RWPE2 (cell line): Measurements from ENCODE around the gene SDK2.

ENCODE experiments used
- ATAC-seq: fragments of 200-7000 bp; cut with Tn5 transposase; 3 replicates; pipeline ENCODE4 v1.9.1; 2021; ENCODE audit warnings: low read depth
- DNase-seq: peaks from one replicate; pipeline ENCODE4 v3.0.0-alpha.2; 2020; ENCODE audit warnings: low spot score
- H3K27ac ChIP-seq: fragments of 450-650 bp; 2 replicates; pipeline ENCODE4 v1.5.1; 2017; ENCODE audit warnings: mild to moderate bottlenecking; ENCODE audit not compliant: poor library complexity, severe bottlenecking
- H3K27me3 ChIP-seq: fragments of 250-450 bp; sonication (Bioruptor Pico); 2 replicates; pipeline ENCODE4 v1.5.1; 2021; ENCODE audit warnings: mild to moderate bottlenecking, moderate library complexity; ENCODE audit not compliant: insufficient read depth, poor library complexity, severe bottlenecking
- H3K36me3 ChIP-seq: fragments of 250-450 bp; sonication (Bioruptor Pico); 2 replicates; pipeline ENCODE4 v1.5.1; 2020; ENCODE audit warnings: low read depth, mild to moderate bottlenecking, moderate library complexity
- H3K4me1 ChIP-seq: fragments of 250-450 bp; sonication (Bioruptor Pico); 2 replicates; pipeline ENCODE4 v1.5.1; 2021; ENCODE audit warnings: mild to moderate bottlenecking, moderate library complexity; ENCODE audit not compliant: insufficient read depth, poor library complexity, severe bottlenecking
- H3K4me3 ChIP-seq: fragments of 250-450 bp; sonication (Bioruptor Pico); 2 replicates; pipeline ENCODE4 v1.5.1; 2021; ENCODE audit warnings: mild to moderate bottlenecking, moderate library complexity; ENCODE audit not compliant: severe bottlenecking
- H3K9me3 ChIP-seq: fragments of 250-450 bp; sonication (Bioruptor Pico); 2 replicates; pipeline ENCODE4 v1.5.1; 2021; ENCODE audit warnings: mild to moderate bottlenecking, moderate library complexity; ENCODE audit not compliant: severe bottlenecking
- TF ChIP-seq, protein P1 (sequence below): fragments of 450-650 bp; IDR thresholded peaks from one replicate; pipeline ENCODE4 v1.5.1; 2017; ENCODE audit warnings: mild to moderate bottlenecking, moderate library complexity; ENCODE audit not compliant: poor library complexity, severe bottlenecking

Gene SDK2

GRCh38 chr17:73397856-73398540 lies 246.2 kb downstream of the SDK2 start:
- no peak for DNase-seq
- no peaks in the 10 kb centered on the region for H3K36me3 ChIP-seq
- TF ChIP-seq, protein P1, sequence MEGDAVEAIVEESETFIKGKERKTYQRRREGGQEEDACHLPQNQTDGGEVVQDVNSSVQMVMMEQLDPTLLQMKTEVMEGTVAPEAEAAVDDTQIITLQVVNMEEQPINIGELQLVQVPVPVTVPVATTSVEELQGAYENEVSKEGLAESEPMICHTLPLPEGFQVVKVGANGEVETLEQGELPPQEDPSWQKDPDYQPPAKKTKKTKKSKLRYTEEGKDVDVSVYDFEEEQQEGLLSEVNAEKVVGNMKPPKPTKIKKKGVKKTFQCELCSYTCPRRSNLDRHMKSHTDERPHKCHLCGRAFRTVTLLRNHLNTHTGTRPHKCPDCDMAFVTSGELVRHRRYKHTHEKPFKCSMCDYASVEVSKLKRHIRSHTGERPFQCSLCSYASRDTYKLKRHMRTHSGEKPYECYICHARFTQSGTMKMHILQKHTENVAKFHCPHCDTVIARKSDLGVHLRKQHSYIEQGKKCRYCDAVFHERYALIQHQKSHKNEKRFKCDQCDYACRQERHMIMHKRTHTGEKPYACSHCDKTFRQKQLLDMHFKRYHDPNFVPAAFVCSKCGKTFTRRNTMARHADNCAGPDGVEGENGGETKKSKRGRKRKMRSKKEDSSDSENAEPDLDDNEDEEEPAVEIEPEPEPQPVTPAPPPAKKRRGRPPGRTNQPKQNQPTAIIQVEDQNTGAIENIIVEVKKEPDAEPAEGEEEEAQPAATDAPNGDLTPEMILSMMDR: no peak
- H3K4me1 ChIP-seq: no peaks in the 10 kb centered on the region
- H3K4me3 ChIP-seq: no peak overlapping the region
- no peaks in the 10 kb centered on the region for H3K27me3 ChIP-seq
- no peaks in the 10 kb centered on the region for H3K9me3 ChIP-seq
- no peak for ATAC-seq
- no peak overlapping the region for H3K27ac ChIP-seq

DNA sequence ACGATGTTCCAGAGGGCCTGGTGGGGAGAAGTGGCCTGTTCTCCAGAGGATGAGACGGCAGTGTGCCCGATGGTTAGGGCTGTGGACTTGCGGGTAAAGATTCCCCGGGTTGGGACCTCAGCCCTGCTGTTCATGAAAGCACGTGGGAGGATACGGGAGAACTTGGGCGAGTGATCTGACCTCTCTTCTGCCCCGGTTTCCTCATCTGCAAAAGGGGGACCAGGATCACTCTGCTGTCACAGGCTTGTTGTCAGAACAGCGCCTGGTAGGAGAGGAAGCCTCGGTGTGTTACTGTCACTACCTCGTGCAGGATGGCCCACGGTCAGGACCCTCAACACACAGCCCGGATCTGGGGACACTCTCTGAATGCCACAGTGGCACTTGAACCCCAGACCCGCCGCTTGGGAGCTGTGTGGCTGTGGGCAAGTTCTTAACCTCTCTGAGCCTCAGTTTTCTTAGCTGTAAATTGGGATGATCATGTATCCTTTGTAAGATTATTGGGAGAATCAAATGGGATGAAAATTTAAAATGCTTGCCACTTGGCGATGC lies 246.9 kb downstream of the SDK2 start:
- Histone ChIP-seq H3K4me1 (no peaks in the 10 kb centered on the region), H3K9me3 (no peaks in the 10 kb centered on the region), H3K4me3 (no peak overlapping the region), H3K36me3 (no peaks in the 10 kb centered on the region), H3K27me3 (no peaks in the 10 kb centered on the region), H3K27ac (no peak overlapping the region)
- TF ChIP-seq, protein P1: no peak
- ATAC-seq (no peak), DNase-seq (no peak)

GRCh38 chr17:73396431-73397277 lies 247.6 kb downstream of the SDK2 start:
- Histone ChIP-seq H3K4me3 (no peak overlapping the region), H3K4me1 (no peaks in the 10 kb centered on the region), H3K27me3 (no peaks in the 10 kb centered on the region), H3K27ac (no peak overlapping the region), H3K36me3 (no peaks in the 10 kb centered on the region), H3K9me3 (no peaks in the 10 kb centered on the region)
- ATAC-seq: no peak
- TF ChIP-seq, protein P1: no peak
- DNase-seq: no peak

- ATAC-seq (no peak), DNase-seq (no peak)
- no peaks in the 10 kb centered on the region for H3K27me3 ChIP-seq
- no peaks in the 10 kb centered on the region for H3K9me3 ChIP-seq
- no peak overlapping the region for H3K4me3 ChIP-seq
- TF ChIP-seq, protein P1: no peak
- no peak overlapping the region for H3K27ac ChIP-seq
- no peaks in the 10 kb centered on the region for H3K36me3 ChIP-seq
- no peaks in the 10 kb centered on the region for H3K4me1 ChIP-seq
Measured at GRCh38 chr17:73394512-73395450, 249.5 kb downstream of the SDK2 start.
